Activated CD4-positive, alpha-beta memory T cell treated with anti-CD3 and anti-CD28 coated beads, Interleukin-2, amount 10 ng/mL, durations not matched to agents 7 days and 5 days (primary cell): Measurements from ENCODE around the gene OTOP3. TPM values are rescaled to one million over a fixed set of nuclear protein-coding genes. Genes with fewer than 3 reads are reported as not detected.
"Not testable (repeated sequence)": the region's sequence is repeated elsewhere in the genome, so short reads cannot be mapped to it uniquely, and the experiment has no call there.

ENCODE experiments used
- CTCF ChIA-PET: fragments of 350-600 bp; sonication (Branson Sonifier 250); formaldehyde crosslinking; loops from one replicate; lab custom pipeline; 2021; ENCODE audit warnings: antibody characterized with exemption, inconsistent platforms; lab: Charles Lee
- POLR2A ChIA-PET: fragments of 350-600 bp; sonication (Branson Sonifier 250); formaldehyde crosslinking; loops from one replicate; lab custom pipeline; 2021; ENCODE audit warnings: antibody characterized with exemption; lab: Charles Lee
- DNase-seq: peaks from one replicate; pipeline ENCODE4 v3.0.0-alpha.2; 2020
- H3K27ac Mint-ChIP-seq: one replicate; pipeline ENCODE4 v1.8.0; 2021; ENCODE audit warnings: mild to moderate bottlenecking, mixed read lengths
- H3K27me3 Mint-ChIP-seq: one replicate; pipeline ENCODE4 v1.8.0; 2021; ENCODE audit warnings: mixed read lengths
- H3K36me3 Mint-ChIP-seq: one replicate; pipeline ENCODE4 v1.8.0; 2021; ENCODE audit warnings: low read depth, mixed read lengths
- H3K4me1 Mint-ChIP-seq: one replicate; pipeline ENCODE4 v1.8.0; 2021; ENCODE audit warnings: mixed read lengths
- H3K4me3 Mint-ChIP-seq: one replicate; pipeline ENCODE4 v1.8.0; 2021; ENCODE audit warnings: mild to moderate bottlenecking, mixed read lengths
- H3K9me3 Mint-ChIP-seq: one replicate; pipeline ENCODE4 v1.8.0; 2021; ENCODE audit warnings: mixed read lengths
- total RNA-seq, 2 experiments: library from RNA; stranded (reverse); gene quantifications; one replicate each; pipeline ENCODE4 v1.2.3, GENCODE V29; 2021

Gene OTOP3
- total RNA-seq, 2 experiments from 2014 or later: not detected

- H3K36me3 Mint-ChIP-seq: no peaks in the 10 kb centered on the region
- no peak overlapping the region for H3K4me3 Mint-ChIP-seq
- ChIA-PET POLR2A (no interaction called here), CTCF (interaction anchor here (1.7 kb wide), 1 partner anchor 53 kb away, joined by 9 read pairs; no protein-coding TSS in a partner anchor)
- no peak for DNase-seq
- H3K9me3 Mint-ChIP-seq: no peaks in the 10 kb centered on the region
- H3K27ac Mint-ChIP-seq: no peak overlapping the region
- H3K4me1 Mint-ChIP-seq: no peaks in the 10 kb centered on the region
- H3K27me3 Mint-ChIP-seq: peaks cover 9% of the 10 kb centered on the region
Measured at GRCh38 chr17:74904687-74905409, 30.9 kb upstream of the OTOP3 start.

- CTCF ChIA-PET: interaction anchor here (0.6 to 1.7 kb wide), 6 partner anchors 41 to 297 kb away, joined by 3 to 9 read pairs (median 3); no protein-coding TSS in a partner anchor
- H3K4me3 Mint-ChIP-seq, H3K9me3 Mint-ChIP-seq, H3K36me3 Mint-ChIP-seq, H3K27me3 Mint-ChIP-seq, DNase-seq, H3K4me1 Mint-ChIP-seq, H3K27ac Mint-ChIP-seq: not testable (repeated sequence)
- POLR2A ChIA-PET: interaction anchor here (1.6 kb wide), 1 partner anchor 33 kb away, joined by 4 read pairs; the partner anchor contains the start of gene FDXR
Measured at GRCh38 chr17:74906214-74906793, 29.4 kb upstream of the OTOP3 start.

- no peak for DNase-seq
- Mint-ChIP-seq H3K4me3 (no peak overlapping the region), H3K4me1 (no peaks in the 10 kb centered on the region), H3K36me3 (no peaks in the 10 kb centered on the region), H3K9me3 (no peaks in the 10 kb centered on the region), H3K27me3 (peaks cover 6% of the 10 kb centered on the region), H3K27ac (no peak overlapping the region)
- CTCF ChIA-PET: interaction anchor here (1.1 to 1.7 kb wide), 2 partner anchors 54 to 198 kb away, joined by 3 to 5 read pairs; no protein-coding TSS in a partner anchor
- POLR2A ChIA-PET: interaction anchor here (1.6 kb wide), 1 partner anchor 34 kb away, joined by 4 read pairs; the partner anchor contains the start of gene FDXR
Measured at GRCh38 chr17:74907012-74907411, 28.7 kb upstream of the OTOP3 start.

DNA sequence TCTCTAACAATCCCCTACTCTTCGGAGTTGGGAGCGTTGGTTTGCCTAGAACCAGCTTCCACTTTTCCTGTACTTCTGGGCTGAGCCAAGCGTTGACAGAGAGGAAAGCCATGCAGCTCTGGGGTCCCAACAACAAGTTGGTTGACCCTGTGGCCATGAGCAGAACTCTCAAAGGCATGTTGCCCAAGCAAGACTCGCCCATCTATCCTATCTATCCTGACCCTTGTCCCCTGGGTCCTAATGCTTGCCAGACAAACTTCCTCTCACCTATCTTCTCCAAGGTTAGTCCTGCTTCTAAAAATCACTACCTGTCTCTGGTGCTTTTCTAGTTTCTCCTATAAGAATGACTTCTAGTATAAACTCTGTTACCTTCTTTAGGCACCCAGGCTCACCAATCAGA, 26.6 kb upstream of the OTOP3 start:
- POLR2A ChIA-PET, H3K4me3 Mint-ChIP-seq: not testable (repeated sequence)
- CTCF ChIA-PET: interaction anchor here (0.6 kb wide), 1 partner anchor 65 kb away, joined by 3 read pairs; no protein-coding TSS in a partner anchor

DNA sequence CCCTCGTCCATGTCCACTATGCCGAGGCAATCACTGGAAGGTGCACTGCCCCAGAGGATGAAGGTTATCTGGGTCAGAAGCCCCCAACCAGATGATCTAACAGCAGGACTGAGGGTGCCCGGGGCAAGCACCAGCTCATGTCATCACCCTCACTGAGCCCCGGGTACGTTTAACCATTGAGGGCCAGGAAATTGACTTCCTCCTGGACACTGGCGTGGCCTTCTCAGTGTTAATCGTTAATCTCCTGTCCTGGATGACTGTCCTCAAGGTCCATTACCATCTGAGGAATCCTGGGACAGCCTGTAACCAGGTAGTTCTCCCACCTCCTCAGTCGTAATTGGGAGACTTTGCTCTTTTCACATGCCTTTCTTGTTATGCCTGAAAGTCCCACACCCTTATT, 24.3 kb upstream of the OTOP3 start:
- CTCF ChIA-PET: not testable (repeated sequence)

More for the DNA sequence above, 26.6 kb upstream of the OTOP3 start:
- not testable (repeated sequence) for H3K9me3 Mint-ChIP-seq, H3K27ac Mint-ChIP-seq, H3K4me1 Mint-ChIP-seq, H3K27me3 Mint-ChIP-seq, H3K36me3 Mint-ChIP-seq, DNase-seq

DNA sequence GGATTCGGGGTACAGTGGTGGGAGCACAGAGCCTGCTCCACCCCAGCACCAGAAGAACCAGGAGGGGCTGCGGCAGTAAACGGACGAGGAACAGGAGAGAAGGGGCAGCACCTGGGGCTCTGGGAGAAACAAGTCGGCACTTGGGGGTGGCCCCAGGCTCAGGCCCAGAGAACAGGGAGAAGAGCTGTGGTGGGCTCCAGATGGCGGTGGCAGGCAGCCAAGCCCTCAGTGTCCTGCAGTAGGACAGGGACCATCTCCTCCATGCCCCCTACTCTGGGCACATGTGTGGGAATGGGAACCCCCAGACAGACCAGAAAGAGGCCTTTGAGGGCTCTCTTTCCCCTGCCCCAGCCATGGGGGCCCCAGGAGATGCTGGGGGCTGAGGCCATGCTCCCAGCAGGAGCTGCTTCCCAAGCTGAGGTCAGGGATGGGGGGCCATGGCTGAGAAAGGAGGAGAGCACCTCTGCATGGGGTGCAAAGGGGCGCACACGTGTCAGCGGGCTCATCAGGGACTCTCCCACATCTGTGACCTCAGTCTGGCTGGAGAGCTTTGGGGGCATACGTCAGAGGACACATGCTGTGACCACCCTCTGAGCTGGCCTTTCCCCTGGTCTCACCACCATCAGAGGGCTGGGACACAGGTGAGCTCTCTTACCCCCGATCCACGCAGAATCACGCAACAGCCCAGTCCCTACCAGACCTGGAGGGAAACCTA, 19.4 kb upstream of the OTOP3 start:
- H3K4me1 Mint-ChIP-seq: no peaks in the 10 kb centered on the region
- ChIA-PET CTCF (no interaction called here), POLR2A (no interaction called here)

More for the DNA sequence above, 24.3 kb upstream of the OTOP3 start:
- H3K9me3 Mint-ChIP-seq, POLR2A ChIA-PET, DNase-seq, H3K36me3 Mint-ChIP-seq, H3K27me3 Mint-ChIP-seq, H3K4me1 Mint-ChIP-seq, H3K4me3 Mint-ChIP-seq, H3K27ac Mint-ChIP-seq: not testable (repeated sequence)

GRCh38 chr17:74916851-74917199, 18.9 kb upstream of the OTOP3 start:
- DNase-seq: no peak
- ChIA-PET CTCF (no interaction called here), POLR2A (no interaction called here)
- peaks cover 21% of the 10 kb centered on the region for H3K27me3 Mint-ChIP-seq
- no peak overlapping the region for H3K27ac Mint-ChIP-seq
- H3K4me3 Mint-ChIP-seq: no peak overlapping the region
- no peaks in the 10 kb centered on the region for H3K4me1 Mint-ChIP-seq
- no peaks in the 10 kb centered on the region for H3K9me3 Mint-ChIP-seq
- no peaks in the 10 kb centered on the region for H3K36me3 Mint-ChIP-seq

More for the DNA sequence above, 19.4 kb upstream of the OTOP3 start:
- Mint-ChIP-seq H3K27ac (no peak overlapping the region), H3K4me3 (no peak overlapping the region), H3K9me3 (no peaks in the 10 kb centered on the region), H3K27me3 (peaks cover 19% of the 10 kb centered on the region), H3K36me3 (no peaks in the 10 kb centered on the region)
- no peak for DNase-seq

DNA sequence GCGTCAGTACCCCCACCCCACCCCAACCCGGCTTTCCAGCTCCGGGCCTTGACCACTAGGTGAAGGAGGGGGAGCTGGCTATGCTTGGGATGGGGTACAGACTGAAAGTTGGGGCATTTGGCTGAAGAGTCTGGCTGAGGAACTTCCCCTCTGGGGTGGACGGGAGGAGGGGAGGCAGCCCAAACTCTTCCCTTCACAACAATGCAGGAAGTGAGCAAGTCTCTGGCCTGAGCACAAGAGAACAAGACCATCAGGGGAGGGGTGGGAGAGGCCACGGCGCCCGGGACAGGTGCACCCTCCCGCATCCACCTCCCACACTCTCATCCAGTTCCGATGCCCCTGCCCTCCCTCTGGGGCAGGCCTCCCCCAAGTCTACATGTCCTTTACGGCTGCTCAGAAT, 18.3 kb upstream of the OTOP3 start:
- no peak overlapping the region for H3K27ac Mint-ChIP-seq
- no peaks in the 10 kb centered on the region for H3K4me1 Mint-ChIP-seq
- H3K27me3 Mint-ChIP-seq: peaks cover 23% of the 10 kb centered on the region
- H3K4me3 Mint-ChIP-seq: no peak overlapping the region
- POLR2A ChIA-PET: no interaction called here
- DNase-seq: no peak
- no peaks in the 10 kb centered on the region for H3K36me3 Mint-ChIP-seq
- no peaks in the 10 kb centered on the region for H3K9me3 Mint-ChIP-seq
- CTCF ChIA-PET: no interaction called here

GRCh38 chr17:74918906-74919305, 16.8 kb upstream of the OTOP3 start:
- H3K27me3 Mint-ChIP-seq: peaks cover 30% of the 10 kb centered on the region
- no peaks in the 10 kb centered on the region for H3K4me1 Mint-ChIP-seq

GRCh38 chr17:74919440-74920305, 16.0 kb upstream of the OTOP3 start:
- H3K27me3 Mint-ChIP-seq: peaks cover 33% of the 10 kb centered on the region

More at GRCh38 chr17:74918906-74919305, 16.8 kb upstream of the OTOP3 start:
- ChIA-PET CTCF (interaction anchor here (3.3 kb wide), 1 partner anchor 43 kb away, joined by 16 read pairs; no protein-coding TSS in a partner anchor), POLR2A (no interaction called here)
- H3K4me3 Mint-ChIP-seq: no peak overlapping the region
- H3K36me3 Mint-ChIP-seq: no peaks in the 10 kb centered on the region
- no peak for DNase-seq
- no peak overlapping the region for H3K27ac Mint-ChIP-seq
- no peaks in the 10 kb centered on the region for H3K9me3 Mint-ChIP-seq

DNA sequence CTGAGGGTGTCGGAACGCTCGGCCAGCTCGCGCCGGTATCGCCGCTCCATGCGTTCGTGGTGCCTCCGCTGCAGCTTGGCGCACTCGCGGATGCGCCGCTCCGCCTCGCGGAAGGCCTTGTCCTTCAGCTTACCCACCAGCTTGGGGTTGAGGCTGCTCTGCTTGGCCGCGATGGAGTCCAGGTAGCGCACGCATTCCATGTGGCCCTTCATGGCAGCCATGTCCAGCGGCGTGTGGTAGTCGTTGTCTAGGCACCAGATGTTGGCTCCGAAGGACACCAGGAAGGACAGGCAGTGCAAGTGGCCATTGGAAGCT, 15.4 kb upstream of the OTOP3 start:
- no peak for DNase-seq
- Mint-ChIP-seq H3K36me3 (no peaks in the 10 kb centered on the region), H3K27me3 (peaks cover 39% of the 10 kb centered on the region), H3K4me3 (no peak overlapping the region), H3K4me1 (peaks cover 3% of the 10 kb centered on the region), H3K27ac (no peak overlapping the region), H3K9me3 (no peaks in the 10 kb centered on the region)
- CTCF ChIA-PET: interaction anchor here (1.3 to 3.3 kb wide), 3 partner anchors 38 to 67 kb away, joined by 3 to 16 read pairs (median 6); partner anchors contain the start of gene CDR2L
- POLR2A ChIA-PET: interaction anchor here (1.1 to 1.2 kb wide), 2 partner anchors 40 to 341 kb away, joined by 3 read pairs; partner anchors contain the start of genes GGA3 and MRPS7

More at GRCh38 chr17:74919440-74920305, 16.0 kb upstream of the OTOP3 start:
- no peak for DNase-seq
- no peaks in the 10 kb centered on the region for H3K9me3 Mint-ChIP-seq
- ChIA-PET POLR2A (interaction anchor here (1.1 kb wide), 1 partner anchor 41 kb away, joined by 3 read pairs; no protein-coding TSS in a partner anchor), CTCF (interaction anchor here (1.3 to 3.3 kb wide), 3 partner anchors 38 to 68 kb away, joined by 3 to 16 read pairs (median 6); partner anchors contain the start of gene CDR2L)
- H3K36me3 Mint-ChIP-seq: no peaks in the 10 kb centered on the region
- H3K4me3 Mint-ChIP-seq: no peak overlapping the region
- H3K4me1 Mint-ChIP-seq: peaks cover 3% of the 10 kb centered on the region
- no peak overlapping the region for H3K27ac Mint-ChIP-seq

DNA sequence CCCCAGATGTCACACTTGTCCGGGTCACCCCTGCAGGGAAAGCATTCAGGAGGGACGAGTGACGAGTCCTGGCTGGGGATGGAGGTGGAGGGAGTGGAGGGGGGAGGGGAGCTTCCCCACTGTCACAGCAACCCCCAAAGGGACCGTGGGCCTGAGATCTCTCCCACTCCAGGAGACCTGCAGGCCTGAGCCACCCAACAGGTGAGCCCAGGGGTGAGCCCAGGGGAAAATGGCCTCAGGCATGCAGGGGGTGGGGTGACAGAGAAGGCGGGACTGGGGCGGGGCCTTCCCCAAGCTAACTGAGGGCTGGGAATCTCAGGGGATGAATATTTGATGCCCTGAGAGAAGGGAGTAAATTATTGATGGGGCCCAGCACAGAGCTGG, 15.1 kb upstream of the OTOP3 start:
- Mint-ChIP-seq H3K9me3 (no peaks in the 10 kb centered on the region), H3K36me3 (no peaks in the 10 kb centered on the region), H3K4me1 (peaks cover 3% of the 10 kb centered on the region), H3K4me3 (no peak overlapping the region), H3K27ac (no peak overlapping the region), H3K27me3 (peaks cover 43% of the 10 kb centered on the region)
- no peak for DNase-seq
- ChIA-PET POLR2A (interaction anchor here (1.1 to 1.2 kb wide), 2 partner anchors 40 to 341 kb away, joined by 3 read pairs; partner anchors contain the start of genes GGA3 and MRPS7), CTCF (interaction anchor here (1.3 to 3.3 kb wide), 3 partner anchors 37 to 67 kb away, joined by 3 to 16 read pairs (median 6); partner anchors contain the start of gene CDR2L)
